DND-41 (cell line): Measurements from ENCODE around the gene WSB2.

Source experiments
- EZH2 ChIP-seq: IDR thresholded peaks from 3 replicates; pipeline ENCODE4 v1.6.1; 2012; ENCODE audit warnings: borderline replicate concordance, low read depth, mild to moderate bottlenecking, moderate library complexity, low read length, inconsistent platforms; ENCODE audit not compliant: severe bottlenecking
- TF ChIP-seq, protein P1 (sequence below): IDR thresholded peaks from 2 replicates; pipeline ENCODE4 v1.5.1; 2012; ENCODE audit warnings: borderline replicate concordance, low read length, moderate library complexity, mild to moderate bottlenecking; ENCODE audit not compliant: poor library complexity, severe bottlenecking; ENCODE audit errors: extremely low read depth

DNA sequence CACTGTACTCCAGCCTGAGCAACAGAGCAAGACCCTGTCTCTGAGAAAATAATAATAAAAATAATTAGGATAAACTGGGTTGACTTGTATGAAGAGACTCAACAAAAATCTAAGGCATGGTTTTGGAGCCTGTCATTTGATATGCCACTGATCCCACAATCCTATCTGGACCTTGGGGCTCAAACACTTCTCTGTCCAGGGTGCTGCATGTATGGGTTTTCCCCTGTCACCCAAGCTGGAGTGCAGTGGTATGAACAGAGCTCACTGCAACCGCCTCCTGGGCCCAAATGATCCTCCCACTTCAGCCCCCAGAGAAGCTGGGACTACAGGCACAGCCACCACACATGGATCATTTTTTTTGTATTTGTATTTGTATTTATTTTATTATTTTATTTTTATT, 48.1 kb upstream of the WSB2 start:
- TF ChIP-seq, protein P1, sequence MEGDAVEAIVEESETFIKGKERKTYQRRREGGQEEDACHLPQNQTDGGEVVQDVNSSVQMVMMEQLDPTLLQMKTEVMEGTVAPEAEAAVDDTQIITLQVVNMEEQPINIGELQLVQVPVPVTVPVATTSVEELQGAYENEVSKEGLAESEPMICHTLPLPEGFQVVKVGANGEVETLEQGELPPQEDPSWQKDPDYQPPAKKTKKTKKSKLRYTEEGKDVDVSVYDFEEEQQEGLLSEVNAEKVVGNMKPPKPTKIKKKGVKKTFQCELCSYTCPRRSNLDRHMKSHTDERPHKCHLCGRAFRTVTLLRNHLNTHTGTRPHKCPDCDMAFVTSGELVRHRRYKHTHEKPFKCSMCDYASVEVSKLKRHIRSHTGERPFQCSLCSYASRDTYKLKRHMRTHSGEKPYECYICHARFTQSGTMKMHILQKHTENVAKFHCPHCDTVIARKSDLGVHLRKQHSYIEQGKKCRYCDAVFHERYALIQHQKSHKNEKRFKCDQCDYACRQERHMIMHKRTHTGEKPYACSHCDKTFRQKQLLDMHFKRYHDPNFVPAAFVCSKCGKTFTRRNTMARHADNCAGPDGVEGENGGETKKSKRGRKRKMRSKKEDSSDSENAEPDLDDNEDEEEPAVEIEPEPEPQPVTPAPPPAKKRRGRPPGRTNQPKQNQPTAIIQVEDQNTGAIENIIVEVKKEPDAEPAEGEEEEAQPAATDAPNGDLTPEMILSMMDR: no peak
- TF ChIP-seq EZH2: no peak
